Calu3 (cell line): Measurements from ENCODE around the gene ARFIP1. TPM values are rescaled to one million over a fixed set of nuclear protein-coding genes. Genes with fewer than 3 reads are reported as not detected.

Experiments
- BruUV-seq: library from RNA; stranded (reverse); fragments of 400-500 nt; replicated peaks from 2 replicates; lab custom pipeline; 2021; lab: Mats Ljungman, UMichigan
- CTCF ChIA-PET: fragments of 300-600 bp; sonication (Branson Sonifier 250); formaldehyde crosslinking; loops from one replicate; lab custom pipeline; 2022; ENCODE audit warnings: antibody characterized with exemption; lab: Charles Lee
- DNase-seq: peaks from one replicate; pipeline ENCODE4 v3.0.0; 2022
- H3K27ac Mint-ChIP-seq: one replicate; pipeline ENCODE4 v1.8.0; 2022; ENCODE audit warnings: mixed read lengths; ENCODE audit not compliant: unreplicated experiment
- H3K27me3 Mint-ChIP-seq: one replicate; pipeline ENCODE4 v1.8.0; 2022; ENCODE audit warnings: mixed read lengths; ENCODE audit not compliant: unreplicated experiment
- H3K36me3 Mint-ChIP-seq: one replicate; pipeline ENCODE4 v1.8.0; 2022; ENCODE audit warnings: mild to moderate bottlenecking, moderate library complexity, mixed read lengths; ENCODE audit not compliant: insufficient read depth, unreplicated experiment
- H3K4me1 Mint-ChIP-seq: one replicate; pipeline ENCODE4 v1.8.0; 2022; ENCODE audit warnings: mild to moderate bottlenecking, low read depth, mixed read lengths; ENCODE audit not compliant: unreplicated experiment
- H3K4me3 Mint-ChIP-seq: one replicate; pipeline ENCODE4 v1.8.0; 2022; ENCODE audit warnings: mild to moderate bottlenecking, low read depth, moderate library complexity, mixed read lengths; ENCODE audit not compliant: unreplicated experiment
- H3K9me3 Mint-ChIP-seq: one replicate; pipeline ENCODE4 v1.8.0; 2022; ENCODE audit warnings: low read depth, mixed read lengths; ENCODE audit not compliant: unreplicated experiment
- CTCF ChIP-seq: fragments of 200-600 bp; IDR thresholded peaks from one replicate; pipeline ENCODE4 v1.8.0; 2022; ENCODE audit warnings: antibody characterized with exemption; ENCODE audit not compliant: unreplicated experiment
- intact Hi-C: fragments of 100-400 bp; cut with micrococcal nuclease; formaldehyde crosslinking; loops from one replicate; pipeline ENCODE4 v1.10.0; 2022; ENCODE audit not compliant: unreplicated experiment
- total RNA-seq: library from RNA; stranded (reverse); gene quantifications from 2 replicates; pipeline ENCODE4 v1.2.3, GENCODE V29; 2022

ARFIP1 gene
- total RNA-seq, 1 experiment from 2014 or later: 35.5 TPM

- Mint-ChIP-seq H3K9me3 (peaks cover 2% of the 10 kb centered on the region), H3K36me3 (peaks cover 4% of the 10 kb centered on the region), H3K27ac (no peak overlapping the region), H3K4me3 (no peak overlapping the region), H3K4me1 (peaks cover 31% of the 10 kb centered on the region), H3K27me3 (no peaks in the 10 kb centered on the region)
- no peak for TF ChIP-seq CTCF
- no TSS peak for BruUV-seq
- CTCF ChIA-PET: no interaction called here
- DNase-seq: no peak
- intact Hi-C loops: no loop called here
Observed at GRCh38 chr4:152808670-152809069, 28.9 kb downstream of the ARFIP1 start.

- no peak for TF ChIP-seq CTCF
- BruUV-seq: no TSS peak
- Mint-ChIP-seq H3K27ac (peak overlapping the region; percentile 30), H3K4me3 (no peak overlapping the region), H3K4me1 (peaks cover 23% of the 10 kb centered on the region), H3K36me3 (peaks cover 3% of the 10 kb centered on the region), H3K27me3 (no peaks in the 10 kb centered on the region), H3K9me3 (peaks cover 2% of the 10 kb centered on the region)
- CTCF ChIA-PET: interaction anchor here (0.7 kb wide), 1 partner anchor 89 kb away, joined by 6 read pairs; no protein-coding TSS in a partner anchor
- intact Hi-C loops: no loop called here
- no peak for DNase-seq
Observed at GRCh38 chr4:152810715-152811287, 31.0 kb downstream of the ARFIP1 start.

- intact Hi-C loops: no loop called here
- Mint-ChIP-seq H3K4me3 (no peak overlapping the region), H3K27me3 (no peaks in the 10 kb centered on the region), H3K27ac (no peak overlapping the region), H3K4me1 (peaks cover 13% of the 10 kb centered on the region), H3K9me3 (peaks cover 8% of the 10 kb centered on the region), H3K36me3 (peaks cover 7% of the 10 kb centered on the region)
- TF ChIP-seq CTCF: no peak
- DNase-seq: no peak
- CTCF ChIA-PET: no interaction called here
- no TSS peak for BruUV-seq
Observed at GRCh38 chr4:152815078-152815477, 35.3 kb downstream of the ARFIP1 start.

- no peaks in the 10 kb centered on the region for H3K4me1 Mint-ChIP-seq
- CTCF ChIA-PET: no interaction called here
- BruUV-seq: no TSS peak
- no peak for TF ChIP-seq CTCF
- intact Hi-C loops: no loop called here
- peaks cover 13% of the 10 kb centered on the region for H3K9me3 Mint-ChIP-seq
- H3K36me3 Mint-ChIP-seq: peaks cover 7% of the 10 kb centered on the region
- no peak overlapping the region for H3K4me3 Mint-ChIP-seq
- no peak overlapping the region for H3K27ac Mint-ChIP-seq
- no peaks in the 10 kb centered on the region for H3K27me3 Mint-ChIP-seq
- DNase-seq: no peak
Observed at GRCh38 chr4:152817331-152817730, 37.6 kb downstream of the ARFIP1 start.
